ENCODE measurements around the gene GPHA2. TPM values are rescaled to one million over a fixed set of nuclear protein-coding genes. Genes with fewer than 3 reads are reported as not detected.
A peak's percentile ranks its signal among the peaks of the same experiment; 100 is the strongest.

Gene GPHA2
- total and polyA plus RNA-seq, 10 of the 15 experiments (the other 5 are each of a cell fraction or from before 2014, with no cell fraction given): not detected

GRCh38 chr11:64918017-64918416 lies 17.7 kb downstream of the GPHA2 start (continued):
- peak; percentile 19 to 37 (median 30); a peak in 3 of 6 replicates for TF ChIP-seq CTCF (IDR thresholded peaks at IDR 0.05 in 2 of 3, conservative IDR thresholded peaks at IDR 0.05 in 1 of 3; ENCODE audit: control insufficient read depth in 2 of 3, extremely low read depth in 1 of 3, insufficient read depth in 1 of 3, low read depth in 3 of 3, low read length in 3 of 3)

GRCh38 chr11:64917663-64917995 lies 18.1 kb downstream of the GPHA2 start:
- TSS peak; percentile 96 for BruUV-seq (replicated peaks)
- POLR2A ChIA-PET: interaction anchor here (0.6 to 1.4 kb wide), 6 partner anchors 9 to 136 kb away, joined by 3 to 4 read pairs (median 3); no protein-coding TSS in a partner anchor
- 0% methylated on average over 6 of the region's 6 CpGs for WGBS (ENCODE audit: insufficient coverage, insufficient replicate concordance, low lambda C conversion rate, missing lambda C conversion rate)

More at GRCh38 chr11:64917663-64917995, 18.1 kb downstream of the GPHA2 start:
- in situ Hi-C loops (cut with MboI): no loop called here
- H3K27me3 ChIP-seq (replicated peaks in 1 of 2; ENCODE audit: control insufficient read depth in 2 of 2, insufficient read depth in 2 of 2, low read length in 1 of 2): no peaks in the 10 kb centered on the region
- DNase-seq (ENCODE audit: low read depth, low spot score) (no peak), ATAC-seq (no peak), FAIRE-seq (no peak)
- peak overlapping the region; percentile 36; the same call in 1 of the 2 replicates for H3K9ac ChIP-seq (ENCODE audit: control insufficient read depth, insufficient read depth, low read length)
- peaks cover 11% of the 10 kb centered on the region for H3K79me2 ChIP-seq (ENCODE audit: control insufficient read depth, insufficient read depth, low read length)
- peak overlapping the region; percentile 23 for H3K4me2 ChIP-seq (ENCODE audit: control insufficient read depth, insufficient read depth)
- CTCF ChIA-PET: interaction anchor here (0.6 to 2.3 kb wide), 12 partner anchors 9 to 200 kb away, joined by 3 to 18 read pairs (median 3); partner anchors contain the start of genes BATF2 and ZNHIT2
- H3K4me1 ChIP-seq (ENCODE audit: control insufficient read depth, insufficient read depth, low read length): peaks cover 6% of the 10 kb centered on the region
- RAD21 ChIA-PET (ENCODE audit: unreplicated experiment): interaction anchor here (0.7 kb wide), 1 partner anchor 58 kb away, joined by 3 read pairs; no protein-coding TSS in a partner anchor
- peak overlapping the region; percentile 5; the same call in 1 of the 2 replicates for H3K27ac ChIP-seq (ENCODE audit: control insufficient read depth, insufficient read depth)
- SMC1A ChIA-PET (ENCODE audit: uncharacterized antibody, unreplicated experiment): interaction anchor here (0.8 to 1.8 kb wide), 4 partner anchors 45 to 79 kb away, joined by 3 to 19 read pairs (median 4); partner anchors contain the start of gene BATF2
- intact Hi-C loops (cut with micrococcal nuclease; ENCODE audit: unreplicated experiment): loop anchor here (5.0 kb wide), 1 partner anchor 195 kb away; the partner anchor contains the start of gene TM7SF2
- TF ChIP-seq POLR2AphosphoS5 (IDR thresholded peaks at IDR 0.05; ENCODE audit: low read length) (no peak), RFX5 (IDR thresholded peaks at IDR 0.05; ENCODE audit: low read depth, low read length) (no peak), RBBP5 (conservative IDR thresholded peaks at IDR 0.05) (no peak), RAD51 (IDR thresholded peaks at IDR 0.05) (peak; percentile 32; the same call in 1 of the 2 replicates), CHD2 (IDR thresholded peaks at IDR 0.05; ENCODE audit: borderline replicate concordance, low read depth, low read length) (no peak), IRF3 (IDR thresholded peaks at IDR 0.05) (no peak), MLLT1 (IDR thresholded peaks at IDR 0.05) (peak; percentile 69), ZBTB40 (IDR thresholded peaks at IDR 0.05; ENCODE audit: borderline replicate concordance) (peak; percentile 52; the same call in 1 of the 2 replicates)
- H3K9me3 ChIP-seq (replicated peaks; ENCODE audit: control insufficient read depth, insufficient read depth, low read length): no peaks in the 10 kb centered on the region
- H2AFZ ChIP-seq (ENCODE audit: control insufficient read depth, low read depth, low read length): peak overlapping the region; percentile 58
- no peaks in the 10 kb centered on the region for H3K36me3 ChIP-seq (ENCODE audit: control insufficient read depth in 2 of 2, insufficient read depth in 2 of 2, low read length in 1 of 2)
- no peaks in the 10 kb centered on the region for H4K20me1 ChIP-seq (ENCODE audit: control insufficient read depth, insufficient read depth)
- peak overlapping the region; percentile 77 for H3K4me3 ChIP-seq

Data from GM12878 (cell line).